ENCODE measurements around the gene CCNQ. TPM values are rescaled to one million over a fixed set of nuclear protein-coding genes. Genes with fewer than 3 reads are reported as not detected.

The CCNQ gene
- total RNA-seq, 2 donors from 2014 or later, result 8.6 to 23.9 TPM

GRCh38 chrX:153639177-153640044, 40.5 kb upstream of the CCNQ start:
- DNase-seq, result no peak
- WGBS, 2 donors, result 57 to 82% methylated on average over 6 to 15 of the region's 28 CpGs
- no peak for ATAC-seq
- Histone ChIP-seq H3K27me3 (no peaks in the 10 kb centered on the region), H3K4me3 (no peak overlapping the region), H3K36me3 (replicated peaks in 1 of 2; ENCODE audit: insufficient read depth in 1 of 2, low read depth in 2 of 2) (no peaks in the 10 kb centered on the region), H3K4me1 (peaks cover 12% of the 10 kb centered on the region), H3K9me3 (no peaks in the 10 kb centered on the region), H3K27ac (no peak overlapping the region)
- no peak for TF ChIP-seq POLR2A (IDR thresholded peaks at IDR 0.05)
- no peak for TF ChIP-seq CTCF (IDR thresholded peaks at IDR 0.05)
- intact Hi-C loops (cut with DNase I), result no loop called here

DNA sequence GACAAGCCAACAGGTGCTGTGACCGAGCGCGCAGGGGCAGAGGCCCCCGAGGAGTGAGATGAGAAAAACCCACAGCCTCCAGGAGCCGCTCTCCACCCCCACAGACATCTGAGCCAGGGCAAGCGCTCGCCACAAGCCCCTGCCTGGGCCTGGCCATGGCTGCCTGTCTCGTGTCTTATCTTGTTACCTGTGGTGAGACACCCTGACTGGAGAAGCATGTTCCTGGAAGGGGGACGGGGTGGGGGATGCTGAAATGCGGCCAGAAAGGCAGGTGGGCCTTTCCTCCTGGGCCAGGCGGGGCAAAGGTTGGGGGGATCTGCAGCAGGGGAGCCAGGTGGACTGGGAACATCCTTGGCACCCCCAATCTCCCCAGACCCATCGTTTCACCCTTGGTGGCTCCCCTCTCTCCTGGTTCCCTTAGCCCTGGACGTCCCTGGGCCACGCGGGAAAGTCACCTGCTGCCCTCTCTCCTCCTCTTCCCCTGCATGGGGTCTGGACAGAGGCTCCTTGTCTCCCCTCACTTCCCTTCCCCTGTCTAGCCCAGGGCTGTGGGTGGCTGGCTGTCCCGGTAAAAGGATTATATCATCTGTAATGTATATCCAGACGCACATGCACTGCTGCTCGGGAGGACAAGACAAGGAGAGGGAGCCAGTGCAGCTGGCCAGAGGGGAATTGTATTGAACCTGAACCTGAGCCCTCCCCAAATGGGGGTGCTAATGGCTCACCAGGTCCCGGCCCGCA, 39.7 kb upstream of the CCNQ start:
- Histone ChIP-seq H3K9me3 (no peaks in the 10 kb centered on the region), H3K4me3 (no peak overlapping the region), H3K36me3 (replicated peaks in 1 of 2; ENCODE audit: insufficient read depth in 1 of 2, low read depth in 2 of 2) (no peaks in the 10 kb centered on the region), H3K27me3 (no peaks in the 10 kb centered on the region), H3K27ac (no peak overlapping the region), H3K4me1 (peaks cover 8% of the 10 kb centered on the region)
- no peak for TF ChIP-seq POLR2A (IDR thresholded peaks at IDR 0.05)
- WGBS, 2 donors, result 42 to 52% methylated on average over 5 to 6 of the region's 20 CpGs
- ATAC-seq, result no peak
- DNase-seq, result no peak
- intact Hi-C loops (cut with DNase I), result no loop called here

DNA sequence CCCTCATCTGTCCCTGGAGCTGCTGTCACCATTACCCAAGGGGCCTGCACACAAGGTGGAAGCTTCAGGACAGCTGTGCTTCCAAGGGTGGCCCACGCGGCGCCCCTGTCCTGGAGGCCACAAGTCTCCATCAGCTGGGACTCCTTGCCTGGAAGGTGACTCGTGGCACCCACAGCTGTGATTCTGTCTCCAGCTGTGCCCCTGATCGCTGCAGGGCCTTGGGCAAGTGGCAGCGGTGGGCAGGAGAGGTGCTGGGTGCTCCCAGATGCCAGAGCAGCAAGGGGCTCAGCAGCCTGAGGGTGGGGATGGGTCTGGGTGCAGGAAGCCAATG, 39.1 kb upstream of the CCNQ start:
- H3K4me1 ChIP-seq, result peaks cover 4% of the 10 kb centered on the region
- no peak overlapping the region for H3K4me3 ChIP-seq
- no peaks in the 10 kb centered on the region for H3K36me3 ChIP-seq (replicated peaks in 1 of 2; ENCODE audit: insufficient read depth in 1 of 2, low read depth in 2 of 2)
- intact Hi-C loops (cut with DNase I), result no loop called here
- H3K27ac ChIP-seq, result no peak overlapping the region
- H3K27me3 ChIP-seq, result no peaks in the 10 kb centered on the region
- DNase-seq, result no peak
- no peaks in the 10 kb centered on the region for H3K9me3 ChIP-seq
- TF ChIP-seq POLR2A (IDR thresholded peaks at IDR 0.05), result no peak
- TF ChIP-seq CTCF (IDR thresholded peaks at IDR 0.05), result no peak
- 100% methylated on average over 1 of the region's 6 CpGs; no CpG with 5 or more reads in 1 of the 2 donors for WGBS, 2 donors
- ATAC-seq, result no peak

GRCh38 chrX:153637121-153638040, 38.4 kb upstream of the CCNQ start:
- ATAC-seq (no peak), DNase-seq (no peak)
- Histone ChIP-seq H3K4me1 (peaks cover 4% of the 10 kb centered on the region), H3K9me3 (no peaks in the 10 kb centered on the region), H3K4me3 (no peak overlapping the region), H3K27ac (no peak overlapping the region), H3K36me3 (replicated peaks in 1 of 2; ENCODE audit: insufficient read depth in 1 of 2, low read depth in 2 of 2) (no peaks in the 10 kb centered on the region), H3K27me3 (no peaks in the 10 kb centered on the region)
- intact Hi-C loops (cut with DNase I), result no loop called here
- 71 to 86% methylated on average over 12 to 15 of the region's 27 CpGs for WGBS, 2 donors
- no peak for TF ChIP-seq CTCF (IDR thresholded peaks at IDR 0.05)
- TF ChIP-seq POLR2A (IDR thresholded peaks at IDR 0.05), result no peak

DNA sequence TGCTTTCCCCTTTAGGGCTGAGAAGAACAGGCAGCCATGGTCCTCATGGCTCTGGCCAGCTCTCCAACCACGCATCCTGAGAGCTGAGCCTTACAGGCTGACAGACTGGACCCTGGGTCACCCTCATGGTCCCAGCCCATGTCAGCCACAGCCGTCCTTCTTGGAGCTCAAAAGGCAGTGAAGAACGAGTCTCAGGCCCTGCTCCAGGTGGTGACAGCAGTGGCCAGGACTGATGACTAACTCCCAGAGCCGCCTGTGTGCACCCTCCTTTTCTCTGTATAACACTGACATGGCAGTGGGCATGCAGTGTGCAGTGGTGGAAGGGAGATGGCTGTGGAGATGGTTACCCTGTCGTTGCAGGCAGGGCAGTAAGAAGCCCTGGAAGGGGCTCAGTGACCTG, 37.8 kb upstream of the CCNQ start:
- ATAC-seq (no peak), DNase-seq (no peak)

More for the DNA sequence above, 37.8 kb upstream of the CCNQ start:
- Histone ChIP-seq H3K36me3 (replicated peaks in 1 of 2; ENCODE audit: insufficient read depth in 1 of 2, low read depth in 2 of 2) (no peaks in the 10 kb centered on the region), H3K4me3 (no peak overlapping the region), H3K9me3 (no peaks in the 10 kb centered on the region), H3K4me1 (peaks cover 4% of the 10 kb centered on the region), H3K27ac (no peak overlapping the region), H3K27me3 (no peaks in the 10 kb centered on the region)
- TF ChIP-seq POLR2A (IDR thresholded peaks at IDR 0.05), result no peak
- TF ChIP-seq CTCF (IDR thresholded peaks at IDR 0.05), result no peak
- 60% methylated on average over 4 of the region's 5 CpGs; no CpG with 5 or more reads in 1 of the 2 donors for WGBS, 2 donors
- intact Hi-C loops (cut with DNase I), result no loop called here
